SJSA1 (cell line): Measurements from ENCODE around the gene TBL1X. TPM values are rescaled to one million over a fixed set of nuclear protein-coding genes. Genes with fewer than 3 reads are reported as not detected.
"Not testable (repeated sequence)": the region's sequence is repeated elsewhere in the genome, so short reads cannot be mapped to it uniquely, and the experiment has no call there.

Experiments used
- DNase-seq, 2 experiments: peaks; one replicate each; pipeline ENCODE4 v3.0.0-alpha.2; 2015 to 2020; ENCODE audit warnings: low spot score in 2 of 2, low read depth in 1 of 2
- H3K27ac ChIP-seq: fragments of 250-450 bp; sonication (Bioruptor Pico); 2 replicates; pipeline ENCODE4 v1.5.1; 2020; ENCODE audit warnings: mild to moderate bottlenecking, moderate library complexity
- H3K27me3 ChIP-seq: fragments of 250-450 bp; sonication (Bioruptor Pico); replicated peaks from 2 replicates; pipeline ENCODE4 v1.5.1; 2020; ENCODE audit warnings: mild to moderate bottlenecking, moderate library complexity
- H3K36me3 ChIP-seq: fragments of 250-450 bp; sonication (Bioruptor Pico); 2 replicates; pipeline ENCODE4 v1.5.1; 2020; ENCODE audit warnings: mild to moderate bottlenecking
- H3K4me1 ChIP-seq: fragments of 250-450 bp; sonication (Bioruptor Pico); replicated peaks from 2 replicates; pipeline ENCODE4 v1.6.1; 2021; ENCODE audit warnings: mild to moderate bottlenecking
- H3K4me3 ChIP-seq: fragments of 250-450 bp; sonication (Bioruptor Pico); 2 replicates; pipeline ENCODE4 v1.5.1; 2020; ENCODE audit warnings: mild to moderate bottlenecking
- H3K9me3 ChIP-seq: fragments of 250-450 bp; sonication (Bioruptor Pico); replicated peaks from 2 replicates; pipeline ENCODE4 v1.5.1; 2020; ENCODE audit warnings: mild to moderate bottlenecking
- total RNA-seq: library from RNA; depleted of rRNA; stranded (reverse); fragments of >200 nt; shearing (Covaris generic); gene quantifications from 2 replicates; pipeline ENCODE4 v1.2.3, GENCODE V29; 2014

The TBL1X gene
- total RNA-seq, 1 experiment from 2014 or later = 21.4 TPM

DNA sequence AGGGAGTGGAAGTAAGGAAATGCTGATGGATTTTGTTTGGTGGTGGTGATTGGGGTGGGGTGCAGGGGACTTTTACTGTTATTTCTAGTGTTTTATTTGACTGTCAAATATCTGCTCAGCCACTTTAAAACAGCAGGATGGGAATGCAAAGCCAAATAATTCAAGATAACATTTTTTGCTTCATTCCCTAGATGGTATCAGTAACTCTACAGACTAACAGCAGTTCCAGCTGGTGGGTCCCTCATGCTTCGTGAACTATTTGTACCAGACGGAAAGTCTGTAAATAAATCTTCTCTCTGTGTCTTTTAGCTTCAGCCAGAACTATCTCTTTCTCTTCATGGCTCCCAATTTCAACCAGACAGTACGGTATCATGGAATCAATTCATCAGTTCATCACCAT is 273.3 kb downstream of the TBL1X start:
- Histone ChIP-seq H3K27ac (no peak overlapping the region), H3K4me1 (no peaks in the 10 kb centered on the region), H3K9me3 (no peaks in the 10 kb centered on the region), H3K27me3 (no peaks in the 10 kb centered on the region), H3K4me3 (no peak overlapping the region), H3K36me3 (no peaks in the 10 kb centered on the region)
- DNase-seq = no peak

DNA sequence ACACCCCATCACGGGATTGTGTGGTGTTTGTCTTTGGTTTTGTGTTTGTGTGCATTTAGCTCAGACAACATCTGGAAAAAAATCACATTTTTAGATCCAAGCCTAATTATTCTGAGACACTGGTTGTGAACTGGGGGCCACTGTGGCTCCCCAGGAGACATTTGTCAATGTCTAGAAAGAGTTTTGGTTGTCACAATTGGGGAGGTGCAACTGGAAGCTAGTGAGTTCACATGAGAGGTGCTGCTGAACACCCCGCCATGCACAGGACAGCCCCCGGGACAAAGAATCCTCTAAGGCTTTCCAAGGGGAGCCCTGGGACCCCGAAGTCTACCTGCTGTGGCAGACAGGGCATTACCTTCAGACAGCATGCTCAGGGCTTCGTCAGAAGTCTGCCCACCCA is 274.3 kb downstream of the TBL1X start:
- no peaks in the 10 kb centered on the region for H3K36me3 ChIP-seq
- no peak for DNase-seq
- H3K9me3 ChIP-seq = no peaks in the 10 kb centered on the region
- H3K27ac ChIP-seq = no peak overlapping the region
- H3K4me3 ChIP-seq = no peak overlapping the region
- no peaks in the 10 kb centered on the region for H3K27me3 ChIP-seq
- no peaks in the 10 kb centered on the region for H3K4me1 ChIP-seq

GRCh38 chrX:9745417-9746115 is 280.7 kb downstream of the TBL1X start:
- Histone ChIP-seq H3K27ac (no peak overlapping the region), H3K4me3 (no peak overlapping the region), H3K36me3 (no peaks in the 10 kb centered on the region), H3K9me3 (no peaks in the 10 kb centered on the region), H3K4me1 (no peaks in the 10 kb centered on the region), H3K27me3 (no peaks in the 10 kb centered on the region)
- DNase-seq = no peak

- Histone ChIP-seq H3K4me3 (no peak overlapping the region), H3K9me3 (no peaks in the 10 kb centered on the region), H3K36me3 (no peaks in the 10 kb centered on the region), H3K27ac (no peak overlapping the region), H3K4me1 (no peaks in the 10 kb centered on the region), H3K27me3 (no peaks in the 10 kb centered on the region)
- DNase-seq = no peak
Measured at GRCh38 chrX:9746148-9746888, 281.5 kb downstream of the TBL1X start.

- Histone ChIP-seq H3K9me3 (no peaks in the 10 kb centered on the region), H3K4me1 (no peaks in the 10 kb centered on the region), H3K4me3 (no peak overlapping the region), H3K27me3 (no peaks in the 10 kb centered on the region), H3K36me3 (no peaks in the 10 kb centered on the region), H3K27ac (no peak overlapping the region)
- DNase-seq = no peak
Measured at GRCh38 chrX:9747644-9748043, 282.8 kb downstream of the TBL1X start.

DNA sequence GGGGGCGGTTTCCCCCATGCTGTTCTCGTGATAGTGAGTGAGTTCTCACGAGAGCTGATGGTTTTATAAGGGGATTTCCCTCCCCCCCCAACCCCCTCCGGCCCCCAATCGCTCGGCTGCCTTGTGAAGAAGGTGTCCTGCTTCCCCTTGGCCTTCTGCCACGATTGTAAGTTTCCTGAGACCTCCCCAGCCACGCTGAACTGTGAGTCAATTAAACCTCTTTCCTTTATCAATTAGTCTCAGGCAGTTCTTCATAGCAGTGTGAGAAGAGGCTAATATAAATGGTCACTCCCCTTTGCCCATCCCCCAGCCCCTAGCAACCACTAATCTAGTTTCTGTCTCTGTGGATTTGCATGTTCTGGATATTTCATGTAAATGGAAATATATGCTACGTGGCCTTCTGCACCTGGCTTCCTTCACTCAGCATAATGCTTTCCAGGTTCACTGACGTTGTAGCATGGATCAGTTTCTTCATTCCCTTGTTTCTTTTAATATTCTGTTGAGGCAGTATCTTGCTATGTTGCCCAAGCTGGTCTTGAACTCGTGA is 284.4 kb downstream of the TBL1X start:
- H3K4me1 ChIP-seq = no peaks in the 10 kb centered on the region
- H3K27me3 ChIP-seq = no peaks in the 10 kb centered on the region
- no peak overlapping the region for H3K4me3 ChIP-seq
- H3K9me3 ChIP-seq = no peaks in the 10 kb centered on the region
- no peak for DNase-seq
- H3K27ac ChIP-seq = no peak overlapping the region
- H3K36me3 ChIP-seq = no peaks in the 10 kb centered on the region

- no peak for DNase-seq
- no peaks in the 10 kb centered on the region for H3K9me3 ChIP-seq
- no peaks in the 10 kb centered on the region for H3K4me1 ChIP-seq
- H3K36me3 ChIP-seq = no peaks in the 10 kb centered on the region
- no peak overlapping the region for H3K27ac ChIP-seq
- H3K27me3 ChIP-seq = no peaks in the 10 kb centered on the region
- no peak overlapping the region for H3K4me3 ChIP-seq
Measured at GRCh38 chrX:9757366-9757765, 292.5 kb downstream of the TBL1X start.

DNA sequence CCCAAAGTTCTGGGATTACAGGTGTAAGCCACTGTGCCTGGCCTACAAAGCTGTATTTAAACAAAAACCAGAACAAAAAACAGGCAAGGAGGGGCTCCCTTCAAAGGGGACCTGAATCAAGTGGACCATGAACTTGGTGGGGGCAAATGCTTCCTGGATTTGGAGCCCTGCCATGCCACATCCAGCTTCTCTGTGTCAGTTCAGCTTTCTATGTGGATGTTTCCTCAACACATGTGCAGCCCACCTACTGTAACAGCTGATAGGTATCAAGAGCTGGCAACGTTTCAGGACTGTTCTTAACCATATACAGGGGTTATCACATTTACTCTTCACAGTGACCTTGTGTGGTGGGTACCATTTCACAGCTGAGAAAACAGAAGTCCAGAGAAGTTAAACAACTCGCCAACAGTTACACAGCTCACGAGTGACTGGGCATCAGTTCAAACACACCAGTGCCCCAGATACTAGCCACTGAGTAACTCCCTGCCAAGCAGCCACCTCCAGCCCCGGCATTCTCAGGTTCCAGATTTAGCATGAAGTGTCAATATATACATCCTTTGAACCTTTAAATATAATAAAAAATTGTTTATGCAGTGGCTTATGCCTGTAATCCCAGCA is 293.3 kb downstream of the TBL1X start:
- no peak overlapping the region for H3K4me3 ChIP-seq

DNA sequence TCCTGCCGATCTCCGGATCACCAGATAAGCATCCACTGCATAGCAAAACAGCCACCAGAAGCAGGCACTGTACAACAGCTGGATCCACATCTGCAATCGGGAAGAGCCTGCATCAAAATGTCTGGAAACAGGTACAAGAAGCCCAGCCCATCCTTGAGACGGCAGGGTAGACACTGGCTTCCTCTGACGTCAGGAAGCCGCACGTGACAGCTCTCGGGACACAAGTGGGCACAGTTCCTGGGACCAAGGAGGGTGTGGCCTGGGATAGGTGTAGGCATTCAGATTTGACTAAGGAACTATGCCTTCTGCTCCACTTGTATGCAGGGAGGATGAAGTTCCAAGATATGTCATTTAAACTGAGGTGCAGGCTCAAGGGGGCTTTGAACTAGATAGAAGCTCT is 294.5 kb downstream of the TBL1X start:
- no peak for DNase-seq
- Histone ChIP-seq H3K9me3 (no peaks in the 10 kb centered on the region), H3K27ac (no peak overlapping the region), H3K36me3 (no peaks in the 10 kb centered on the region), H3K4me3 (no peak overlapping the region), H3K4me1 (no peaks in the 10 kb centered on the region), H3K27me3 (no peaks in the 10 kb centered on the region)

More for the DNA sequence above, 293.3 kb downstream of the TBL1X start:
- no peaks in the 10 kb centered on the region for H3K27me3 ChIP-seq
- no peak overlapping the region for H3K27ac ChIP-seq
- no peaks in the 10 kb centered on the region for H3K36me3 ChIP-seq
- H3K9me3 ChIP-seq = no peaks in the 10 kb centered on the region
- DNase-seq = no peak
- no peaks in the 10 kb centered on the region for H3K4me1 ChIP-seq

GRCh38 chrX:9765072-9765736 is 300.3 kb downstream of the TBL1X start:
- Histone ChIP-seq H3K27ac (no peak overlapping the region), H3K9me3 (no peaks in the 10 kb centered on the region), H3K4me3 (no peak overlapping the region), H3K4me1 (no peaks in the 10 kb centered on the region), H3K27me3 (no peaks in the 10 kb centered on the region), H3K36me3 (no peaks in the 10 kb centered on the region)
- no peak for DNase-seq

GRCh38 chrX:9765737-9766097 is 300.9 kb downstream of the TBL1X start, which contains the start of gene GPR143:
GPR143 (minus strand) TSS chrX:9765847; CDS start chrX:9765817, 30 bp downstream.
- no peak within 1 kb of the TSS for H3K4me3 ChIP-seq
- H3K27me3 ChIP-seq = no peaks in the 10 kb centered on the region
- no peak within 1 kb of the TSS for H3K27ac ChIP-seq
- H3K36me3 ChIP-seq = no peaks in the 10 kb centered on the region
- no peak for DNase-seq
- no peaks in the 10 kb centered on the region for H3K9me3 ChIP-seq
- H3K4me1 ChIP-seq = no peaks in the 10 kb centered on the region

DNA sequence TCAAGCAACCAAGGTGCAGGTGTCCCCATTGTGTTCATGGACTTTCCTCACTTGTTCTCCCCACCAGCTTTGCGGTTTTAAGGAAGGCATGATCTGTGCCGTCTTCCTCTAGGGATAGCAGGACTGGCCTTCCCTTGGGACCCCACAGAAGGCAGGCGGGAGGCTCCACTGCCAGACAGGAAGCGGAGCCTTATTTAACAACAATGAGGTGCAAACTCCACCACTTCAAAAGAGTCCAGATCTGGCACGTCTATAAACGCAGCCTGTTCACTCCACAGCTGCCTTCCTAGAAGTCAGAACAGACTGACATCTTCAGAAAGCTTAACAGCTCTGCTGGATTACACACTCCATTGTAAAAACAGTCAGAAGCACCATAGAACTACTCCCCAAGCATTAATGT is 302.5 kb downstream of the TBL1X start:
- no peak for DNase-seq

DNA sequence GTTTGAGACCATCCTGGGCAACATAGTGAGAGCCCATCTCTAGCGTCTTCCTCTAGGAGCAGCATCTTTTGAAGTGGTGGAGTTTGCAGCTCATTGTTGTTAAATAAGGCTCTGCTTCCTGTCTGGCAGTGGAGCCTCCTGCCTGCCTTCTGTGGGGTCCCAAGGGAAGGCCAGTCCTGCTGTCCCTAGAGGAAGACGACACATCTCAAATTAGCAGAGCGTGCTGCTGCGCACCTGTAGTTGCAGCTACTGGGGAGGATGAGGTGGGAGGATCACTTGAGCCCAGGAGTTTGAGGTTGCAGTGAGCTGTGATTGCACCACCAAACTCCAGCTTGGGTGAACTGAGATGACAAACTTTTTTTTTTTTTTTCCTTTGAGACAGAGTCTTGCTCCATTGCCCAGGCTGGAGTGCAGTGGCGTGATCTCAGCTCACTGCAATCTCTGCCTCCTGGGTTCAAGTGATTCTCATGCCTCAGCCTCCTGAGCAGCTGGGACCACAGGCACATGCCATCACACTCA is 303.5 kb downstream of the TBL1X start:
- DNase-seq, H3K27me3 ChIP-seq, H3K4me1 ChIP-seq, H3K9me3 ChIP-seq, H3K4me3 ChIP-seq, H3K27ac ChIP-seq, H3K36me3 ChIP-seq: not testable (repeated sequence)

More for the DNA sequence above, 302.5 kb downstream of the TBL1X start:
- no peak overlapping the region for H3K27ac ChIP-seq
- no peak overlapping the region for H3K4me3 ChIP-seq
- H3K9me3 ChIP-seq = no peaks in the 10 kb centered on the region
- no peaks in the 10 kb centered on the region for H3K4me1 ChIP-seq
- H3K27me3 ChIP-seq = no peaks in the 10 kb centered on the region
- no peaks in the 10 kb centered on the region for H3K36me3 ChIP-seq
